Osteoblast (primary cell): Measurements from ENCODE around the gene TBX5. TPM values are rescaled to one million over a fixed set of nuclear protein-coding genes. Genes with fewer than 3 reads are reported as not detected.

Source experiments
- DNase-seq: peaks from one replicate; pipeline ENCODE4 v3.0.0; 2011; ENCODE audit warnings: low spot score, mixed read lengths; ENCODE audit not compliant: insufficient read length; ENCODE audit errors: missing footprints
- H2AFZ ChIP-seq: 2 replicates; pipeline ENCODE4 v1.6.0; 2011; ENCODE audit warnings: mild to moderate bottlenecking, low read length
- H3K27ac ChIP-seq: 2 replicates; pipeline ENCODE4 v1.5.1; 2011; ENCODE audit warnings: mild to moderate bottlenecking, low read depth, low read length, moderate library complexity
- H3K27me3 ChIP-seq: 2 replicates; pipeline ENCODE4 v1.6.0; 2012; ENCODE audit warnings: mild to moderate bottlenecking, control low read depth, inconsistent platforms, low read length, moderate library complexity; ENCODE audit not compliant: insufficient read depth
- H3K36me3 ChIP-seq: 2 replicates; pipeline ENCODE4 v1.5.1; 2011; ENCODE audit warnings: mild to moderate bottlenecking, low read length, control low read depth, moderate library complexity; ENCODE audit not compliant: insufficient read depth
- H3K4me1 ChIP-seq: 2 replicates; pipeline ENCODE4 v1.5.1; 2011; ENCODE audit warnings: mild to moderate bottlenecking, low read length, control low read depth, moderate library complexity; ENCODE audit not compliant: insufficient read depth
- H3K4me2 ChIP-seq: 2 replicates; pipeline ENCODE4 v1.6.0; 2011; ENCODE audit warnings: mild to moderate bottlenecking, low read length; ENCODE audit not compliant: insufficient read depth
- H3K4me3 ChIP-seq: fragments of 200-600 bp; sonication (generic); 3 replicates; pipeline ENCODE4 v1.5.1; 2012; ENCODE audit warnings: mild to moderate bottlenecking, low read length, inconsistent platforms; ENCODE audit not compliant: insufficient read depth
- H3K79me2 ChIP-seq: 2 replicates; pipeline ENCODE4 v1.6.0; 2012; ENCODE audit warnings: mild to moderate bottlenecking, low read length, control low read depth, inconsistent platforms; ENCODE audit not compliant: insufficient read depth
- H3K9me3 ChIP-seq: 2 replicates; pipeline ENCODE4 v1.5.1; 2011; ENCODE audit warnings: low read depth, low read length, control low read depth
- H4K20me1 ChIP-seq: 2 replicates; pipeline ENCODE4 v1.6.0; 2012; ENCODE audit warnings: mild to moderate bottlenecking, low read length, control low read depth; ENCODE audit not compliant: insufficient read depth
- total RNA-seq: library from RNA; depleted of rRNA; stranded (reverse); fragments of >200 nt; gene quantifications from 2 replicates; pipeline ENCODE4 v1.2.3, GENCODE V29; 2012
- TF ChIP-seq, protein P1 (sequence below): IDR thresholded peaks from 2 replicates; pipeline ENCODE4 v1.5.1; 2011; ENCODE audit warnings: mild to moderate bottlenecking, low read depth, low read length, moderate library complexity; ENCODE audit errors: extremely low read depth

The TBX5 gene
- total RNA-seq, 1 donor = not detected

DNA sequence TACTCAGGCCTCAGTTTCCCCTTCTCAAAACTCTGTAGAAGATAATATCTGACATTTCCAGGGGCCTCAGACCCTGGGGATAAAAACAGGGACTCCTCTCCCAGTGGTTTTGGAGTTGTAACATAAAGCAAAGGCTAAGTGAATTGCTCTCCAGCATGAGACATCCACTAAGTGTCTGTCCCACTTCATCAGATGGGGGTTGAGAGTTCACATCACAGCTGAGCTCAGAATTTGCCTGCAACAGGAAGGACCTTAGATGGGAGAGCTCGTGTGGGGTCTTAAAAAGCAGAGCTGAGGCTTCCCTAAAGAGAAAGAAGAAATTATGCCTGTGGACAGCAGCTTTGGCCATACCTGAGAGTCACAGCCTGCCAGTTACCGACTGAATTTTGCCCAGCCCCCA, 61.1 kb downstream of the TBX5 start:
- H2AFZ ChIP-seq = no peak overlapping the region
- H3K36me3 ChIP-seq = no peaks in the 10 kb centered on the region
- no peak overlapping the region for H3K4me3 ChIP-seq
- no peak for DNase-seq
- no peaks in the 10 kb centered on the region for H3K9me3 ChIP-seq
- no peaks in the 10 kb centered on the region for H3K27me3 ChIP-seq
- no peak overlapping the region for H3K27ac ChIP-seq
- no peaks in the 10 kb centered on the region for H3K79me2 ChIP-seq
- no peak overlapping the region for H3K4me2 ChIP-seq
- TF ChIP-seq, protein P1, sequence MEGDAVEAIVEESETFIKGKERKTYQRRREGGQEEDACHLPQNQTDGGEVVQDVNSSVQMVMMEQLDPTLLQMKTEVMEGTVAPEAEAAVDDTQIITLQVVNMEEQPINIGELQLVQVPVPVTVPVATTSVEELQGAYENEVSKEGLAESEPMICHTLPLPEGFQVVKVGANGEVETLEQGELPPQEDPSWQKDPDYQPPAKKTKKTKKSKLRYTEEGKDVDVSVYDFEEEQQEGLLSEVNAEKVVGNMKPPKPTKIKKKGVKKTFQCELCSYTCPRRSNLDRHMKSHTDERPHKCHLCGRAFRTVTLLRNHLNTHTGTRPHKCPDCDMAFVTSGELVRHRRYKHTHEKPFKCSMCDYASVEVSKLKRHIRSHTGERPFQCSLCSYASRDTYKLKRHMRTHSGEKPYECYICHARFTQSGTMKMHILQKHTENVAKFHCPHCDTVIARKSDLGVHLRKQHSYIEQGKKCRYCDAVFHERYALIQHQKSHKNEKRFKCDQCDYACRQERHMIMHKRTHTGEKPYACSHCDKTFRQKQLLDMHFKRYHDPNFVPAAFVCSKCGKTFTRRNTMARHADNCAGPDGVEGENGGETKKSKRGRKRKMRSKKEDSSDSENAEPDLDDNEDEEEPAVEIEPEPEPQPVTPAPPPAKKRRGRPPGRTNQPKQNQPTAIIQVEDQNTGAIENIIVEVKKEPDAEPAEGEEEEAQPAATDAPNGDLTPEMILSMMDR = no peak
- H3K4me1 ChIP-seq = no peaks in the 10 kb centered on the region
- no peaks in the 10 kb centered on the region for H4K20me1 ChIP-seq

DNA sequence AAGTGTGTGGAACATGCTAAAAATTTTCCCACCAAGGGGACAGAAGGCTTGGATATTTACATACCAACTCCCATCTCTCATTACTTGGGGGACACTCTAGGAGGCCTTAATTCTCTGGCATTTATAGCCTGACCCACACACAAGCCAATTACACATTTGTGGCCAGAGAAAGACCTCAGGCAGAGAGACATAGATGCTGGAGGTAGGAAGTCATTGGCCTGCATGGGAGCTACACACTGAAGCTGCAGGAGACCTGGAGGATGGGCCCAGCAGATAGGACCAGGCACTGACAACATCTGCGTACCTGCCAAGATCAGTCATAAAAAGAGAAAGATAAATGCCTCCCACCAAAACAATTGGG, 61.7 kb downstream of the TBX5 start:
- H3K4me3 ChIP-seq = no peak overlapping the region
- H4K20me1 ChIP-seq = no peaks in the 10 kb centered on the region
- no peak for DNase-seq
- no peaks in the 10 kb centered on the region for H3K79me2 ChIP-seq
- no peaks in the 10 kb centered on the region for H3K4me1 ChIP-seq
- no peaks in the 10 kb centered on the region for H3K9me3 ChIP-seq
- H3K27ac ChIP-seq = no peak overlapping the region
- no peaks in the 10 kb centered on the region for H3K36me3 ChIP-seq
- H2AFZ ChIP-seq = no peak overlapping the region
- H3K4me2 ChIP-seq = no peak overlapping the region
- no peaks in the 10 kb centered on the region for H3K27me3 ChIP-seq
- TF ChIP-seq, protein P1 = no peak

DNA sequence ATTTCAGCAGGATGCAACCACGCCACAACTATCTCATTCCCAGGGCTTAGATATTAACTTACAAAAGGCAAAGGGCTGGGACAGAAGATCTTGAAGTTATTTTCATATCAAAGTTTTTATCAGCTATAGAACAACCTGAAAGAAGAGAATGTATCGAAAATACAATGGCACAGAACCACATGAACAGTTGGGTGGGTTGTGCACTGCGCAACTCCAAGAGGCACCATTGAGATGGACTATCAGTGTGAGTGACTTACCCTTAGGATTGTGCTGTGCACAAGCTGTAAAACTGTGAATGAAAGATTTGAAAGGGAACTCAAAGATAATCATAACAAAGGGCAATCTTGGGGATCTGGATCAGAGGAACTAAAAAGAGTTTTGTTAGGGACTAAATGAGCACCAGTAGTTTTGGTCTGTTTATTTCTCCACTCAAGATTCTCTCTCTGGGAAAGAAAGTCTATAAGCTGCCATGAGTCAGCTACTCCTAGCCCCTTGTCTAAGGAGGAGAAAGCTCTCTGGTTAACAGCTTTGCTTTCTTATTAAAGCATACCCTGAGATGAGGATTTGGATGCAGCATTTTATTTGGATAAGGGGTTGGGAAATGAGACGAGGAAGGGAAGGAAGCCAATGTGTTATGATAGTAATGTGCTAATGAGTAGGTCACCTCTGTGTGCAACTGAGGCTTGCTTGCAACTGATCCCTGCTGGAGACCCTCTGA, 62.2 kb downstream of the TBX5 start:
- no peak for DNase-seq
- TF ChIP-seq, protein P1 = no peak
- no peaks in the 10 kb centered on the region for H4K20me1 ChIP-seq
- H3K79me2 ChIP-seq = no peaks in the 10 kb centered on the region
- H3K27ac ChIP-seq = no peak overlapping the region
- no peaks in the 10 kb centered on the region for H3K36me3 ChIP-seq
- no peaks in the 10 kb centered on the region for H3K9me3 ChIP-seq
- H3K4me3 ChIP-seq = no peak overlapping the region
- H3K4me1 ChIP-seq = no peaks in the 10 kb centered on the region
- no peaks in the 10 kb centered on the region for H3K27me3 ChIP-seq
- no peak overlapping the region for H2AFZ ChIP-seq
- H3K4me2 ChIP-seq = no peak overlapping the region

DNA sequence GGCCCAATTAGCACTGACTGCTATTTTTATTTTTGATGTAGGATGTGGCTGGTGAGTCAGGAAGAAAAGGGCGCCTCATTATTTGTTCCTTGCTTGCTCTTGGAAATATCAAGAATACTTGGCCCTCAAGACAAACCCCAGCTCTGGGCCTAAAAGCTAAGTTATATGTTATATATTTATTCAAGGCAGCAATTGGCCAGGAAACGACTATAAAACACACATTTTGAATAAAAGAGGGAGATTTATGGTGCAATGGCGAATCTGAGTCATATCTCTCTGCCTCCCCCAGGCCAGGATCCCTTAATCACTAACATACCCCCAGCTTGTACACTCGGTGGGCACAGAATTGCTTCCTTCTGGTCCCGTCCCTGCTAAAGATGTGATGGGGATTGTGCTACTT, 63.3 kb downstream of the TBX5 start:
- TF ChIP-seq, protein P1 = no peak
- Histone ChIP-seq H3K79me2 (no peaks in the 10 kb centered on the region), H2AFZ (no peak overlapping the region), H3K4me3 (no peak overlapping the region), H4K20me1 (no peaks in the 10 kb centered on the region), H3K9me3 (no peaks in the 10 kb centered on the region), H3K4me1 (no peaks in the 10 kb centered on the region), H3K27ac (no peak overlapping the region), H3K36me3 (no peaks in the 10 kb centered on the region), H3K27me3 (no peaks in the 10 kb centered on the region), H3K4me2 (no peak overlapping the region)
- no peak for DNase-seq
